SU-DHL-6 (cell line): ENCODE results near the gene SLC39A9.

Experiments used
- H2AFZ ChIP-seq: fragments of 200-600 bp; sonication (generic); 2 replicates; pipeline ENCODE4 v1.6.1; 2014; ENCODE audit warnings: low read depth, mild to moderate bottlenecking, moderate library complexity, mixed read lengths, antibody characterized with exemption, low read length; ENCODE audit not compliant: severe bottlenecking
- H3F3A ChIP-seq: fragments of 200-600 bp; shearing (Covaris generic); 2 replicates; pipeline ENCODE4 v1.6.0; 2016; ENCODE audit warnings: antibody characterized with exemption, mild to moderate bottlenecking; ENCODE audit not compliant: insufficient read depth
- H3K27ac ChIP-seq: fragments of 200-600 bp; sonication (generic); 2 replicates; pipeline ENCODE4 v1.5.1; 2016; ENCODE audit warnings: low read depth, mild to moderate bottlenecking, low read length, moderate library complexity, mixed read lengths
- H3K27me3 ChIP-seq: fragments of 200-600 bp; sonication (generic), shearing (Covaris generic); 2 replicates; pipeline ENCODE4 v1.6.0; 2014; ENCODE audit warnings: mild to moderate bottlenecking, low read length
- H3K36me3 ChIP-seq: fragments of 200-600 bp; sonication (generic); 2 replicates; pipeline ENCODE4 v1.6.1; 2014; ENCODE audit warnings: mild to moderate bottlenecking, low read length, mixed read lengths
- H3K4me2 ChIP-seq: fragments of 300-600, 200-600 bp; shearing (Covaris generic), sonication (generic); 2 replicates; pipeline ENCODE4 v1.6.0; 2014; ENCODE audit warnings: low read length, low read depth, mild to moderate bottlenecking; ENCODE audit not compliant: poor library complexity, severe bottlenecking
- H3K4me3 ChIP-seq: fragments of 200-600 bp; sonication (generic); 2 replicates; pipeline ENCODE4 v1.5.1; 2014; ENCODE audit warnings: antibody characterized with exemption, low read length, mild to moderate bottlenecking, mixed read lengths; ENCODE audit not compliant: insufficient read depth, poor library complexity, severe bottlenecking
- H3K79me2 ChIP-seq: fragments of 200-600 bp; sonication (generic); 2 replicates; pipeline ENCODE4 v1.6.1; 2014; ENCODE audit warnings: mild to moderate bottlenecking, low read length, moderate library complexity; ENCODE audit not compliant: insufficient read depth
- H3K9ac ChIP-seq: fragments of 200-600 bp; sonication (generic); 2 replicates; pipeline ENCODE4 v1.7.0; 2014; ENCODE audit warnings: mild to moderate bottlenecking, low read length
- H3K9me2 ChIP-seq: fragments of 200-600 bp; sonication (generic); replicated peaks from 2 replicates; pipeline ENCODE4 v1.6.1; 2014; ENCODE audit warnings: low read length; ENCODE audit not compliant: insufficient read depth
- H3K9me3 ChIP-seq: fragments of 200-600 bp; sonication (generic); 2 replicates; pipeline ENCODE4 v1.6.1; 2014; ENCODE audit warnings: low read length, mixed read lengths; ENCODE audit not compliant: insufficient read depth
- H4K20me1 ChIP-seq: fragments of 200-600 bp; sonication (generic); 2 replicates; pipeline ENCODE4 v1.6.1; 2014; ENCODE audit warnings: low read depth, mild to moderate bottlenecking, antibody characterized with exemption, low read length, moderate library complexity, mixed read lengths
- EZH2phosphoT487 ChIP-seq: fragments of 200-600 bp; sonication (generic), shearing (Covaris generic); conservative IDR thresholded peaks from 2 replicates; pipeline ENCODE4 v1.6.1; 2018; ENCODE audit warnings: mild to moderate bottlenecking, antibody characterized with exemption, low read length, moderate library complexity, mixed read lengths
- TF ChIP-seq, protein P1 (sequence below): fragments of 200-600 bp; sonication (generic); IDR thresholded peaks from one replicate; pipeline ENCODE4 v1.5.1; 2017; ENCODE audit warnings: antibody characterized with exemption, mild to moderate bottlenecking, low read length, moderate library complexity; ENCODE audit not compliant: insufficient read depth, poor library complexity, severe bottlenecking

SLC39A9 gene

GRCh38 chr14:69395929-69396328, 2.6 kb upstream of the SLC39A9 start:
- Histone ChIP-seq H3F3A (no peaks in the 10 kb centered on the region), H3K9ac (peak overlapping the region; percentile 96), H3K79me2 (peaks cover 95% of the 10 kb centered on the region), H3K4me2 (peak overlapping the region; percentile 99), H3K9me3 (no peaks in the 10 kb centered on the region), H3K4me3 (no peak overlapping the region), H3K27me3 (no peaks in the 10 kb centered on the region), H2AFZ (no peak overlapping the region), H3K36me3 (peaks cover 50% of the 10 kb centered on the region), H4K20me1 (peaks cover 28% of the 10 kb centered on the region), H3K9me2 (no peaks in the 10 kb centered on the region), H3K27ac (no peak overlapping the region)
- TF ChIP-seq, protein P1, sequence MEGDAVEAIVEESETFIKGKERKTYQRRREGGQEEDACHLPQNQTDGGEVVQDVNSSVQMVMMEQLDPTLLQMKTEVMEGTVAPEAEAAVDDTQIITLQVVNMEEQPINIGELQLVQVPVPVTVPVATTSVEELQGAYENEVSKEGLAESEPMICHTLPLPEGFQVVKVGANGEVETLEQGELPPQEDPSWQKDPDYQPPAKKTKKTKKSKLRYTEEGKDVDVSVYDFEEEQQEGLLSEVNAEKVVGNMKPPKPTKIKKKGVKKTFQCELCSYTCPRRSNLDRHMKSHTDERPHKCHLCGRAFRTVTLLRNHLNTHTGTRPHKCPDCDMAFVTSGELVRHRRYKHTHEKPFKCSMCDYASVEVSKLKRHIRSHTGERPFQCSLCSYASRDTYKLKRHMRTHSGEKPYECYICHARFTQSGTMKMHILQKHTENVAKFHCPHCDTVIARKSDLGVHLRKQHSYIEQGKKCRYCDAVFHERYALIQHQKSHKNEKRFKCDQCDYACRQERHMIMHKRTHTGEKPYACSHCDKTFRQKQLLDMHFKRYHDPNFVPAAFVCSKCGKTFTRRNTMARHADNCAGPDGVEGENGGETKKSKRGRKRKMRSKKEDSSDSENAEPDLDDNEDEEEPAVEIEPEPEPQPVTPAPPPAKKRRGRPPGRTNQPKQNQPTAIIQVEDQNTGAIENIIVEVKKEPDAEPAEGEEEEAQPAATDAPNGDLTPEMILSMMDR, result no peak

GRCh38 chr14:69398818-69399210, 322 bp downstream of the SLC39A9 start:
- H3K36me3 ChIP-seq, result peaks cover 25% of the 10 kb centered on the region
- TF ChIP-seq EZH2phosphoT487, result no peak
- TF ChIP-seq, protein P1, result no peak
- H3K79me2 ChIP-seq, result peaks cover 94% of the 10 kb centered on the region
- peak overlapping the region; percentile 78 for H3K4me3 ChIP-seq
- peak overlapping the region; percentile 99 for H3K4me2 ChIP-seq
- no peaks in the 10 kb centered on the region for H3K9me2 ChIP-seq
- peaks cover 15% of the 10 kb centered on the region for H4K20me1 ChIP-seq
- peak overlapping the region; percentile 68 for H3K27ac ChIP-seq
- H3K9ac ChIP-seq, result peak overlapping the region; percentile 96
- no peaks in the 10 kb centered on the region for H3K9me3 ChIP-seq
- H2AFZ ChIP-seq, result peak overlapping the region; percentile 24
- no peaks in the 10 kb centered on the region for H3K27me3 ChIP-seq
- H3F3A ChIP-seq, result no peaks in the 10 kb centered on the region

- peaks cover 15% of the 10 kb centered on the region for H4K20me1 ChIP-seq
These were observed 1.3 kb downstream of the SLC39A9 start for GRCh38 chr14:69399750-69400149.

More at GRCh38 chr14:69399750-69400149, 1.3 kb downstream of the SLC39A9 start:
- Histone ChIP-seq H3K27me3 (no peaks in the 10 kb centered on the region), H3F3A (peaks cover 6% of the 10 kb centered on the region; the same call in 1 of the 2 replicates), H3K79me2 (peaks cover 94% of the 10 kb centered on the region), H3K27ac (no peak overlapping the region), H2AFZ (no peak overlapping the region), H3K36me3 (peaks cover 17% of the 10 kb centered on the region), H3K9ac (peak overlapping the region; percentile 96), H3K4me3 (peak overlapping the region; percentile 78), H3K4me2 (peak overlapping the region; percentile 99), H3K9me2 (no peaks in the 10 kb centered on the region), H3K9me3 (no peaks in the 10 kb centered on the region)
- TF ChIP-seq EZH2phosphoT487, result no peak
- TF ChIP-seq, protein P1, result no peak
